GM03348 (cell line): ENCODE results near the gene FARS2.
"Not testable (repeated sequence)": the region's sequence is repeated elsewhere in the genome, so short reads cannot be mapped to it uniquely, and the experiment has no call there.

Experiments used
- DNase-seq: peaks from one replicate; pipeline ENCODE4 v3.0.0; 2012; ENCODE audit warnings: low spot score

FARS2 gene

DNA sequence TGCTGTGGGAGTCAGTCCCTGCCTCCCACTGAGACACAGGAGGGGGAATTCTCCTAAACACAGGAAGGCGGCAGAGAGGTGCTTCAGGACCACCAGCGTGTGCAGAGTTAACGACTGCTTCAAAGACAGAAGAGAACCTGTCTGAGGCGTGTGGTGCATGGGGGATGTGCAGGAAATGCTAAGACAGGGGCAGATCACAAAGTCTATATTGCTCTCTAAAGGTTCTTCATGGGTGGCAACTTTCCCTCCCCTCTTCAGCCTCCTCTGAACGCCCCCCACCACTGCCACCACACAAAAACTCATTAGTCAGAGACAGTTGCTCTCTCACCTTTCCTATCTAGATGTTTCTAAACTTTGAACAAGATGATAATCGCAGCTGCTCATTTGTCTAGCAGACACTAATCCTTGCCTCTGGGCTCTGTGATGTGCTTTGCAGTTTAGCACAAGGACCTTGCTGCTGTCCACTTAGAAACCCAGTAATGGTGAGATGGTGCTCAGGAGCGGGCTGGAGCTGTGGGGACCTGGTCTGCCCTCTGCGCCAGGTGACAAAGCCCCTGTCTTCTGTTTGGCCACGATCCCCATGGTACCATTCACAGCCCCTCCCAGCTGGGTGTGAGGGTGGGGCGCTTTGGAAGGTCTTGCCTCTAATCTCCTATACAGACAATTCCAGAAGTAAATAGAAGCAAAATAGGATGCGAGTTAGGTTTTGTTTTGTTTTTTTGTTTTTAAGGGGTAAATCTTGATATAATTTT is 525.8 kb downstream of the FARS2 start:
- DNase-seq: no peak

DNA sequence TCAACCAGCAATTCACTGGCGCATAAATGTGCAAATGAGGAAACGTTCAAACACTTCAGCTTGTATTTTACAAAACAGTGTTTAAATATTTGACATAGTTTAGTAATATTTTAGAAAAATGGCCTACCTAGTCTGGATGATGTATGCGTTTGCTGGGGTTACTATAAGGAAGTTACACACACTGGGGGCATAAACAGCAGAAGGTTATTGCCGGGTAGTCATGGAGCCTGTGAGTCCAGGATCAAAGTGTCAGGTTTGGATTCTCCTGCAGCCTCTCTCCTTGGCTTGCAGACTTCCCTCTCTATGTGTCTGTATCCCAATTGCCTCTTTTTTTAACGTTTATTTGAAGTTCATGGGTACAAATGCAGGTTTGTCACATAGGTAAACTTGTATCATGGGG is 528.1 kb downstream of the FARS2 start:
- not testable (repeated sequence) for DNase-seq

DNA sequence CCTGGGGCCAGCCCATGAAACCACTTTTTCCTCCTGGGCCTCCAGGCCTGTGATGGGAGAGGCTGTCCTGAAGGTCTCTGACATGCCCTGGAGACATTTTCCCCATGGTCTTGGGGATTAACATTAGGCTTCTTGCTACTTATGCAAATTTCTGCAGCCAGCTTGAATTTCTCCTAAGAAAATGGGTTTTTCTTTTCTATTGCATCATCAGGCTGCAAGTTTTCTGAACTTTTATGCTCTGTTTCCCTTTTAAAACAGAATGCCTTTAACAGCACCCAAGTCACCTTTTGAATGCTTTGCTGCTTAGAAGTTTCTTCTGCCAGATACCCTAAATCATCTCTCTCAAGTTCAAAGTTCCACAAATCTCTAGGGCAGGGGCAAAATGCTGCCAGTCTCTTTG is 535.2 kb downstream of the FARS2 start:
- DNase-seq: not testable (repeated sequence)

DNA sequence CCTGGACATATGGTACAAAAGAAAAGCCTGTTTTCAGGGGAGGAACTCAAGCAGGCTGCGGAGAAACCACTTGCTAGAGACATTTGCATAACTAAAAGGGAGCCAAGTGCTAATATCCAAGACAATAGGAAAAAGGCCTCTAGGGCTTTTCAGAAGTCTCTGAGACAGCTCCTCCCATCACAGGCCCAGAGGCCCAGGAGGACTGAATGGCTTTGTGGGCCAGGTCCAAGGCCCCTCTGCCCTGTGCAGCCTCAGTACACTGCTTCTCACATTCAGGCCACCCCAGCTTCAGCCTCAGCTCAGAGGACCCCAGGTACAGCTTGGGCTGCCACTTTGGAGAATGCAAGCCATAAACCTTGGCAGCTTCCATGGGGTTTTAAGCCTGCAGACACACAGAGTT is 545.1 kb downstream of the FARS2 start:
- DNase-seq: not testable (repeated sequence)

DNA sequence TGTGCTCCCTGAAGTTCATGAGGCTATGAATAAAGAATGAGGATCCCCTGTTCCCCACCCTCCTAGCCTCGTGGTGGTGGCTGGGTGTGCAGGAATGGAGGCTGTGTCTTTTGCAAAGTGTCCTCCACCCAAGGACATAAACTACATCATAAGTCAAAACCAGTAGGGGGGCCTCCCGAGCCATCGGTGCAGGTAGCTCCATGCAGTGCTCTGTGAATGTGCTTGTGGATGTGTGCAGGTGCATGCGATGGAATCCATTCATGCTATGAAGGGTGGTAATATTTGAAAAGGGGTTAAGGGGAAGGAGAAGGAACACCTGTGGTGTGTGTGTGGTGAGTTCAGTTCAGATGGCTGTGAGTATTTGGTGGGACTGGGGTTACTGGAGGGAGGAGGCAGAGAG is 548.1 kb downstream of the FARS2 start:
- no peak for DNase-seq

DNA sequence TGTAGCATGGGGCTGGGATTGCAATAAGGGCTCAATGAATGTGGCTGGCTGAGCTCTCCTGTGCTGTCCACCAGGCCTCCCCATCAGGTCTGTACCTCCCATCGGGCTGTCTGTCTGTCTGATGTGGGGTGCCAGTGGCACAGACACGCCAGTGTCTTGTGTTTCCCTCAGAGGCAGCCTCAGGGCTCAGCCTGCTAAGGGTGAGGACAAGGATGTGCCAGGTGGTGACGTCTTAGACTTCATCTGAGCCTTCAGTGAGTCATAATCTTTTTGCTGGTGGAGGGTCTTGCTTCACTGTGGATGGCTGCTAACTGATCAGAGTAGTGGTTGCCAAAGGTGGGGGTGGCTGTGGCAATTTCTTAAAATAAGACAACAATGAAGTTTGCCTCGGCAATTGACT is 550.7 kb downstream of the FARS2 start:
- no peak for DNase-seq

DNA sequence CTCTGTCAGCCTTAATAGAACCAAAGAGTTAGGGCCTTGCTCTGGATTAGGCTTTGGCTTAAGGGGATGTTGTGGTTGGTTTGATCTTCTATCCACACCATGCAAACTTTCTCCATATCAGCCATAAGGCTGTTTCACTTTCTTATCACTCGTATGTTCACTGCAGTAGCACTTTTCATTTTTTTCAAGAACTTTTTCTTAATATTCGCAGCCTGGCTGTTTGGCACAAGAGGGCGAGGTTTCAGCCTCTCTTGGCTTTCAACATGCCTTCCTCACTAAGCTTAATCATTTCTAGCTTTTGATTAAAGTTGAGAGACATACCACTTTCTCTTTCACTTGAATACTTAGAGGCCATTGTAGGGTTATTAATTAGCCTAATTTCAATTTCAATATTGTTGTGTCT is 552.3 kb downstream of the FARS2 start:
- DNase-seq: no peak

DNA sequence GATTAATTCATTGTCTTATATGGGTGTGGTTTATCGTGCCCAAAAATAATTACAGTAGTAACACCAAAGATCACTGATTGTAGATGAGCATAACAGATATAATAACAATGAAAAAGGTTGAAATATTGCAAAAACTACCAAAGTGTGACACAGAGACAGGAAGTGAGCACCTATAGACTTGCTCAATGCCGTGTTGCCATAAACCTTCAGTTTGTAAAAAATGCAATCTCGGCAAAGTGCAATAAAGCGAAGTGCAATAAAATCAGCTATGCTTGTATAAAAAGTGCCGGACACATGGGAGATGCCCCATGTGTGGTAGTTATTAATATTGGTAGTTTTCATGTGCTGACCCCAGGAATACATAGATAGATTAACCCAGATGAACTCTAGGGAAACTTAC is 552.8 kb downstream of the FARS2 start:
- no peak for DNase-seq

DNA sequence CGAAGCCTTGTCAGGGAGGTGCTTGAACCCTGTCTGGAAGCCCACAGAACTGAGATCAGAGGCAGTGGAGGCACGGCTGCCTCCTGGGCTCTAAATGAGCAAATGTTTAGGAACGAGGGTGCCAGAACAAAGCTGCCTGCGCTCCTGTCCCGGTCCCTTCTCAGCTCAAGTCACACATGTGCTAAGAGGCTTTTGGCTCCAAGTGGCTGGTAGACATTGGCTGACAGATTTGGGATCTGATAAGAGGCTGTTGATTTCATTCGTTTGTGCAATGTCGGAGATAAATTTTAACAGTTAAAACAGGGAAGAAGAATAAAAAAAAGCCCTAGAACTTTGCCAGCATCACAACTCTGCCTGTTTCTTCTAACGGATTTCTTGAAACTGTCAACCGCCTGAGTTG is 553.6 kb downstream of the FARS2 start:
- DNase-seq: no peak

DNA sequence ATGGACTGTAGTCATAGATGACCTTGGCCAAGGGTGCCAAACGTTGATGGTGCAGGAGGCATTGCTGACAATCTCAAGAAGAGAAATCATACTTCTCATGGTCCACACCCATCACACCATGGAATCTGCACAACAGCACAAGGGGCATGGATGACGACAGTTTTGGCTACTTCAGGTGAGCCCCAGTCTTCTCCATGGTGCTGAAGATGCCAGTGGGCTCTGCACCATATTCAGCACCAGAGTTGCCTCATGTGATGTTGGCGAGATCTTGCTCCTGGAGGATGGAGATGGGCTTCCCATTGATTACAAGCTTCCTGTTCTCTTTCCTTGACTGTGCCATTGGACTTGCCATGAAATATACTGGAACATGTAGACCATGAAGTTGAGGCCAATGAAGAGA is 556.6 kb downstream of the FARS2 start:
- no peak for DNase-seq

DNA sequence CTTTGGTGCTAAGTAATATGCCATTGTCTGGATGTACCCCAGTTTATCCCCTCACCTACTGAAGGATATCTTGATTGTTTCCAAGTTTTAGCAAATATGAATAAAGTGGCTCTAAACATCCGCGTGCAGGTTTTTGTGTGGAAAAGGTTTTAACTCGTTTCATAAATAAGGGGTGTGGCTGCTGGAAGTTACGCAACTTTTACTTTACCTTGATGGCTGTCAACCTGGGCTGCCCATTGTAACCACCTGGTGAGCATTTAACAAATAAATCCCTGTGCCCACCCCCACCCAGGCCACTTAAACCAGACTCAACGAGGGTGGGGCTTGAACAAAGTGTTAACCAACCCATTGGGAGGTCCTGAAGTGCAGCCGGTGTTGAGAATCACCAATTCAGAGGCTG is 557.6 kb downstream of the FARS2 start:
- DNase-seq: no peak
